SK-N-SH treated with all-trans-retinoic acid at 6 μM for 48 hours (cell line): Measurements from ENCODE around the gene CHSY1.

Experiments used
- ATAC-seq: fragments of 200-7000 bp; cut with Tn5 transposase; 3 replicates; pipeline ENCODE4 v1.9.1; 2020; ENCODE audit warnings: mild to moderate bottlenecking, moderate library complexity
- ARNTL ChIP-seq: fragments of 450-650 bp; formaldehyde crosslinking; IDR thresholded peaks from 2 replicates; pipeline ENCODE4 v1.5.0; 2020; ENCODE audit warnings: low read depth, mild to moderate bottlenecking, moderate library complexity, borderline replicate concordance
- BACH2 ChIP-seq: fragments of 250-450 bp; sonication (Bioruptor Pico); IDR thresholded peaks from 2 replicates; pipeline ENCODE4 v1.9.0; 2021; ENCODE audit warnings: mild to moderate bottlenecking, borderline replicate concordance
- CREB5 ChIP-seq: fragments of 250-450 bp; sonication (Bioruptor Pico); IDR thresholded peaks from 2 replicates; pipeline ENCODE4 v1.5.1; 2020; ENCODE audit warnings: low read depth, mild to moderate bottlenecking, moderate library complexity
- CSDC2 ChIP-seq: fragments of 250-450 bp; sonication (Bioruptor Pico); IDR thresholded peaks from 2 replicates; pipeline ENCODE4 v1.5.0; 2020; ENCODE audit warnings: mild to moderate bottlenecking, moderate library complexity
- CSRNP3 ChIP-seq: fragments of 250-450 bp; sonication (Bioruptor Pico); IDR thresholded peaks from 2 replicates; pipeline ENCODE4 v1.5.1; 2021; ENCODE audit warnings: mild to moderate bottlenecking, moderate library complexity
- ESRRG ChIP-seq: fragments of 250-450 bp; sonication (Bioruptor Pico); IDR thresholded peaks from 2 replicates; pipeline ENCODE4 v1.6.1; 2021; ENCODE audit warnings: mild to moderate bottlenecking
- GLIS3 ChIP-seq: fragments of 250-450 bp; sonication (Bioruptor Pico); IDR thresholded peaks from 2 replicates; pipeline ENCODE4 v1.5.0; 2020; ENCODE audit warnings: mild to moderate bottlenecking, moderate library complexity
- ISL1 ChIP-seq: fragments of 250-450 bp; sonication (Bioruptor Pico); IDR thresholded peaks from 2 replicates; pipeline ENCODE4 v2.1.2; 2022; ENCODE audit warnings: mild to moderate bottlenecking, moderate library complexity
- OSR1 ChIP-seq: fragments of 250-450 bp; sonication (Bioruptor Pico); IDR thresholded peaks from 2 replicates; pipeline ENCODE4 v1.8.0; 2022; ENCODE audit warnings: moderate library complexity, mild to moderate bottlenecking, inconsistent platforms
- PATZ1 ChIP-seq: fragments of 250-450 bp; sonication (Bioruptor Pico); IDR thresholded peaks from 2 replicates; pipeline ENCODE4 v1.8.0; 2020; ENCODE audit warnings: mild to moderate bottlenecking, moderate library complexity, borderline replicate concordance
- POU6F1 ChIP-seq: fragments of 250-450 bp; sonication (Bioruptor Pico); IDR thresholded peaks from 2 replicates; pipeline ENCODE4 v1.8.0; 2021; ENCODE audit warnings: low read depth, mild to moderate bottlenecking, moderate library complexity, borderline replicate concordance
- RARB ChIP-seq: fragments of 250-450 bp; sonication (Bioruptor Pico); IDR thresholded peaks from 2 replicates; pipeline ENCODE4 v1.8.0; 2021; ENCODE audit warnings: mild to moderate bottlenecking, moderate library complexity
- SNAI2 ChIP-seq: fragments of 250-450 bp; sonication (Bioruptor Pico); IDR thresholded peaks from 2 replicates; pipeline ENCODE4 v1.5.0; 2020; ENCODE audit warnings: mild to moderate bottlenecking, moderate library complexity
- TCF4 ChIP-seq: fragments of 250-450 bp; sonication (Bioruptor Pico); IDR thresholded peaks from 2 replicates; pipeline ENCODE4 v1.8.0; 2021; ENCODE audit warnings: mild to moderate bottlenecking, moderate library complexity, borderline replicate concordance
- TOX ChIP-seq: fragments of 250-450 bp; sonication (Bioruptor Pico); IDR thresholded peaks from 2 replicates; pipeline ENCODE4 v1.8.0; 2021; ENCODE audit warnings: mild to moderate bottlenecking, moderate library complexity, borderline replicate concordance
- TSHZ2 ChIP-seq: fragments of 250-450 bp; sonication (Bioruptor Pico); IDR thresholded peaks from 2 replicates; pipeline ENCODE4 v1.5.0; 2020; ENCODE audit warnings: mild to moderate bottlenecking, moderate library complexity
- ZC3H10 ChIP-seq: fragments of 250-450 bp; sonication (Bioruptor Pico); IDR thresholded peaks from 2 replicates; pipeline ENCODE4 v1.5.1; 2021; ENCODE audit warnings: mild to moderate bottlenecking, moderate library complexity
- ZFP3 ChIP-seq: fragments of 250-450 bp; sonication (Bioruptor Pico); IDR thresholded peaks from 2 replicates; pipeline ENCODE4 v1.5.0; 2020; ENCODE audit warnings: mild to moderate bottlenecking, moderate library complexity
- ZFP30 ChIP-seq: fragments of 450-650 bp; formaldehyde crosslinking; IDR thresholded peaks from 2 replicates; pipeline ENCODE4 v1.5.0; 2022; ENCODE audit warnings: mild to moderate bottlenecking, moderate library complexity
- ZNF565 ChIP-seq: fragments of 450-650 bp; formaldehyde crosslinking; conservative IDR thresholded peaks from 2 replicates; pipeline ENCODE4 v1.5.0; 2020; ENCODE audit warnings: low read depth, mild to moderate bottlenecking, moderate library complexity
- ZNF70 ChIP-seq: fragments of 450-650 bp; formaldehyde crosslinking; IDR thresholded peaks from 2 replicates; pipeline ENCODE4 v1.5.0; 2020; ENCODE audit warnings: mild to moderate bottlenecking, moderate library complexity
- ZNF8 ChIP-seq: fragments of 450-650 bp; formaldehyde crosslinking; IDR thresholded peaks from 2 replicates; pipeline ENCODE4 v1.5.0; 2020; ENCODE audit warnings: mild to moderate bottlenecking, moderate library complexity

CHSY1 gene

GRCh38 chr15:101262551-101262950, 10.7 kb upstream of the CHSY1 start (continued):
- TF ChIP-seq BACH2 (CRISPR knock-in tag) (no peak), ZC3H10 (no peak), TCF4 (CRISPR knock-in tag) (no peak), ESRRG (no peak)

- TF ChIP-seq PATZ1 = no peak
- no peak for TF ChIP-seq ARNTL (CRISPR knock-in tag)
- TF ChIP-seq ZNF565 (CRISPR knock-in tag) = no peak
- no peak for TF ChIP-seq ISL1 (CRISPR knock-in tag)
- no peak for TF ChIP-seq CREB5
- no peak for TF ChIP-seq OSR1 (CRISPR knock-in tag)
- TF ChIP-seq ZNF8 (CRISPR knock-in tag) = no peak
- no peak for TF ChIP-seq CSRNP3
- TF ChIP-seq TOX (CRISPR knock-in tag) = no peak
- no peak for TF ChIP-seq ZFP3 (CRISPR knock-in tag)
- TF ChIP-seq ZFP30 (CRISPR knock-in tag) = no peak
- TF ChIP-seq SNAI2 = no peak
- no peak for TF ChIP-seq BACH2 (CRISPR knock-in tag)
- TF ChIP-seq GLIS3 (CRISPR knock-in tag) = no peak
- TF ChIP-seq RARB (CRISPR knock-in tag) = no peak
- TF ChIP-seq ESRRG = no peak
- no peak for TF ChIP-seq TSHZ2 (CRISPR knock-in tag)
- TF ChIP-seq CSDC2 = no peak
- no peak for TF ChIP-seq ZNF70 (CRISPR knock-in tag)
- TF ChIP-seq TCF4 (CRISPR knock-in tag) = no peak
- TF ChIP-seq, all 23 proteins: peak for 0
- ATAC-seq = peak; percentile 93
Observed at GRCh38 chr15:101258238-101259144, 6.6 kb upstream of the CHSY1 start.

- TF ChIP-seq GLIS3 (CRISPR knock-in tag) (no peak), PATZ1 (no peak), TOX (CRISPR knock-in tag) (no peak), ZFP30 (CRISPR knock-in tag) (no peak), TCF4 (CRISPR knock-in tag) (no peak), ZNF8 (CRISPR knock-in tag) (no peak), ZFP3 (CRISPR knock-in tag) (no peak), OSR1 (CRISPR knock-in tag) (no peak), POU6F1 (no peak), ZNF70 (CRISPR knock-in tag) (no peak)
- no peak for ATAC-seq
Observed at GRCh38 chr15:101256757-101257156, 4.9 kb upstream of the CHSY1 start.
